GM23248 (cell line): Measurements from ENCODE around the gene DERA.

Experiments
- EZH2 ChIP-seq: fragments of 200-600 bp; sonication (generic); IDR thresholded peaks from 2 replicates; pipeline ENCODE4 v1.6.1; 2018; ENCODE audit warnings: antibody characterized with exemption, mild to moderate bottlenecking; ENCODE audit not compliant: insufficient read depth, poor library complexity, severe bottlenecking
- EZH2phosphoT487 ChIP-seq: fragments of 200-600 bp; sonication (generic); IDR thresholded peaks from 2 replicates; pipeline ENCODE4 v1.6.1; 2018; ENCODE audit warnings: antibody characterized with exemption, moderate library complexity, mild to moderate bottlenecking, low read depth; ENCODE audit not compliant: insufficient read depth

DNA sequence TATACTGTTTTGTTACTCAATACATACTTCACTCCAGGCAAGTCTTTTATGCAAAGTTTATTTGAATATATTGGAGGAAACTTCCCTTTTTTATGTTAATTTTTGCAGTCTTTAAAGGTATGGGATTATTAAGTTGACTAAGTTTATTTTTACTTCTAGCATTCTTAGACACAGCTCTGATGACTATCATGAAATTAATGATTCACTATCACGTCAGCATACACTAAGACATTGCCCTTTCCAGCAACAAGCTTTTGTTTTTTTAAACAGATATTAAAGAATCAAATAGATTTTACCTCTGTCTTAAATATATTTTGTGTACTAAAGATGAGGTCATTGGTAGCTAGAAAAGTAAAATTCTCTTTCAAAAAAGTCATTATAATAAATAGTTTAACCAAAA, 52.1 kb downstream of the DERA start:
- TF ChIP-seq EZH2 (no peak), EZH2phosphoT487 (no peak)
